ENCODE data around the gene INPP4A.

Gene INPP4A

GRCh38 chr2:98458667-98459380 is 14.2 kb downstream of the INPP4A start:
- Histone ChIP-seq H3K36me3 (ENCODE audit: control insufficient read depth in 2 of 2, insufficient read depth in 1 of 2, low read length in 2 of 2) (peaks cover 9 to 12% of the 10 kb centered on the region in 2 experiments), H3K9me3 (ENCODE audit: control insufficient read depth, insufficient read depth, low read depth, low read length) (no peaks in the 10 kb centered on the region), H3K4me1 (ENCODE audit: control insufficient read depth, insufficient read depth, low read length) (peaks cover 4% of the 10 kb centered on the region; the same call in 1 of the 2 replicates), H3K27ac (ENCODE audit: extremely low read depth, low read depth, low read length) (no peak overlapping the region), H3K4me3 (ENCODE audit: low read depth, low read length) (no peak overlapping the region)
- CTCF ChIA-PET = no interaction called here
- POLR2A ChIA-PET = no interaction called here
- TF ChIP-seq, protein P1, sequence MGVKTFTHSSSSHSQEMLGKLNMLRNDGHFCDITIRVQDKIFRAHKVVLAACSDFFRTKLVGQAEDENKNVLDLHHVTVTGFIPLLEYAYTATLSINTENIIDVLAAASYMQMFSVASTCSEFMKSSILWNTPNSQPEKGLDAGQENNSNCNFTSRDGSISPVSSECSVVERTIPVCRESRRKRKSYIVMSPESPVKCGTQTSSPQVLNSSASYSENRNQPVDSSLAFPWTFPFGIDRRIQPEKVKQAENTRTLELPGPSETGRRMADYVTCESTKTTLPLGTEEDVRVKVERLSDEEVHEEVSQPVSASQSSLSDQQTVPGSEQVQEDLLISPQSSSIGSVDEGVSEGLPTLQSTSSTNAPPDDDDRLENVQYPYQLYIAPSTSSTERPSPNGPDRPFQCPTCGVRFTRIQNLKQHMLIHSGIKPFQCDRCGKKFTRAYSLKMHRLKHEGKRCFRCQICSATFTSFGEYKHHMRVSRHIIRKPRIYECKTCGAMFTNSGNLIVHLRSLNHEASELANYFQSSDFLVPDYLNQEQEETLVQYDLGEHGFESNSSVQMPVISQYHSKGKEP (tag by site-specific recombination; IDR thresholded peaks at IDR 0.05) = no peak
- TF ChIP-seq PRDM6 (tag by site-specific recombination; IDR thresholded peaks at IDR 0.05) (no peak), ZBTB48 (tag by site-specific recombination; IDR thresholded peaks at IDR 0.05) (no peak), ZNF501 (tag by site-specific recombination; IDR thresholded peaks at IDR 0.05) (no peak), ZNF354C (tag by site-specific recombination; IDR thresholded peaks at IDR 0.05; ENCODE audit: borderline replicate concordance, low read depth) (no peak), ZNF23 (tag by site-specific recombination; IDR thresholded peaks at IDR 0.05; ENCODE audit: borderline replicate concordance) (no peak), REST (tag by site-specific recombination; IDR thresholded peaks at IDR 0.05) (no peak), ZSCAN16 (tag by site-specific recombination; IDR thresholded peaks at IDR 0.05) (no peak)
- TF ChIP-seq, protein P2, sequence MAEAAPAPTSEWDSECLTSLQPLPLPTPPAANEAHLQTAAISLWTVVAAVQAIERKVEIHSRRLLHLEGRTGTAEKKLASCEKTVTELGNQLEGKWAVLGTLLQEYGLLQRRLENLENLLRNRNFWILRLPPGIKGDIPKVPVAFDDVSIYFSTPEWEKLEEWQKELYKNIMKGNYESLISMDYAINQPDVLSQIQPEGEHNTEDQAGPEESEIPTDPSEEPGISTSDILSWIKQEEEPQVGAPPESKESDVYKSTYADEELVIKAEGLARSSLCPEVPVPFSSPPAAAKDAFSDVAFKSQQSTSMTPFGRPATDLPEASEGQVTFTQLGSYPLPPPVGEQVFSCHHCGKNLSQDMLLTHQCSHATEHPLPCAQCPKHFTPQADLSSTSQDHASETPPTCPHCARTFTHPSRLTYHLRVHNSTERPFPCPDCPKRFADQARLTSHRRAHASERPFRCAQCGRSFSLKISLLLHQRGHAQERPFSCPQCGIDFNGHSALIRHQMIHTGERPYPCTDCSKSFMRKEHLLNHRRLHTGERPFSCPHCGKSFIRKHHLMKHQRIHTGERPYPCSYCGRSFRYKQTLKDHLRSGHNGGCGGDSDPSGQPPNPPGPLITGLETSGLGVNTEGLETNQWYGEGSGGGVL (tag by site-specific recombination; IDR thresholded peaks at IDR 0.05) = no peak

- Histone ChIP-seq H3K36me3 (ENCODE audit: control insufficient read depth in 2 of 2, insufficient read depth in 1 of 2, low read length in 2 of 2) (peaks cover 9 to 12% of the 10 kb centered on the region in 2 experiments), H3K27ac (ENCODE audit: extremely low read depth, low read depth, low read length) (no peak overlapping the region), H3K4me3 (ENCODE audit: low read depth, low read length) (no peak overlapping the region), H3K9me3 (ENCODE audit: control insufficient read depth, insufficient read depth, low read depth, low read length) (no peaks in the 10 kb centered on the region), H3K4me1 (ENCODE audit: control insufficient read depth, insufficient read depth, low read length) (0 out of 2 replicates have a peak, but pooled peaks cover under 1% of the 10 kb centered on the region)
- TF ChIP-seq ZNF777 (tag by site-specific recombination; IDR thresholded peaks at IDR 0.05; ENCODE audit: borderline replicate concordance) (no peak), ZNF391 (tag by site-specific recombination; IDR thresholded peaks at IDR 0.05; ENCODE audit: borderline replicate concordance, low read depth) (no peak), PRDM6 (tag by site-specific recombination; IDR thresholded peaks at IDR 0.05) (no peak), ZNF624 (tag by site-specific recombination; IDR thresholded peaks at IDR 0.05) (no peak), ZNF132 (tag by site-specific recombination; IDR thresholded peaks at IDR 0.05; ENCODE audit: borderline replicate concordance) (no peak)
- TF ChIP-seq, protein P3, sequence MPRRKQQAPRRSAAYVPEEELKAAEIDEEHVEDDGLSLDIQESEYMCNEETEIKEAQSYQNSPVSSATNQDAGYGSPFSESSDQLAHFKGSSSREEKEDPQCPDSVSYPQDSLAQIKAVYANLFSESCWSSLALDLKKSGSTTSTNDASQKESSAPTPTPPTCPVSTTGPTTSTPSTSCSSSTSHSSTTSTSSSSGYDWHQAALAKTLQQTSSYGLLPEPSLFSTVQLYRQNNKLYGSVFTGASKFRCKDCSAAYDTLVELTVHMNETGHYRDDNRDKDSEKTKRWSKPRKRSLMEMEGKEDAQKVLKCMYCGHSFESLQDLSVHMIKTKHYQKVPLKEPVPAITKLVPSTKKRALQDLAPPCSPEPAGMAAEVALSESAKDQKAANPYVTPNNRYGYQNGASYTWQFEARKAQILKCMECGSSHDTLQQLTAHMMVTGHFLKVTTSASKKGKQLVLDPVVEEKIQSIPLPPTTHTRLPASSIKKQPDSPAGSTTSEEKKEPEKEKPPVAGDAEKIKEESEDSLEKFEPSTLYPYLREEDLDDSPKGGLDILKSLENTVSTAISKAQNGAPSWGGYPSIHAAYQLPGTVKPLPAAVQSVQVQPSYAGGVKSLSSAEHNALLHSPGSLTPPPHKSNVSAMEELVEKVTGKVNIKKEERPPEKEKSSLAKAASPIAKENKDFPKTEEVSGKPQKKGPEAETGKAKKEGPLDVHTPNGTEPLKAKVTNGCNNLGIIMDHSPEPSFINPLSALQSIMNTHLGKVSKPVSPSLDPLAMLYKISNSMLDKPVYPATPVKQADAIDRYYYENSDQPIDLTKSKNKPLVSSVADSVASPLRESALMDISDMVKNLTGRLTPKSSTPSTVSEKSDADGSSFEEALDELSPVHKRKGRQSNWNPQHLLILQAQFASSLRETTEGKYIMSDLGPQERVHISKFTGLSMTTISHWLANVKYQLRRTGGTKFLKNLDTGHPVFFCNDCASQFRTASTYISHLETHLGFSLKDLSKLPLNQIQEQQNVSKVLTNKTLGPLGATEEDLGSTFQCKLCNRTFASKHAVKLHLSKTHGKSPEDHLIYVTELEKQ (tag by site-specific recombination; IDR thresholded peaks at IDR 0.05; ENCODE audit: borderline replicate concordance) = no peak
- ChIA-PET CTCF (no interaction called here), POLR2A (no interaction called here)
Observed at GRCh38 chr2:98459496-98460175, 15.0 kb downstream of the INPP4A start.

Data from HEK293 (cell line).